NT2/D1 (cell line): ENCODE measurements around the gene NARF.
"Not testable (repeated sequence)": the region's sequence is repeated elsewhere in the genome, so short reads cannot be mapped to it uniquely, and the experiment has no call there.

ENCODE experiments used
- DNase-seq: peaks from one replicate; pipeline ENCODE4 v3.0.0-alpha.2; 2011; ENCODE audit warnings: low read depth, low spot score
- H3K27me3 ChIP-seq: 2 replicates; pipeline ENCODE4 v1.6.0; 2011; ENCODE audit warnings: mild to moderate bottlenecking; ENCODE audit not compliant: insufficient read length, insufficient read depth
- H3K36me3 ChIP-seq: 2 replicates; pipeline ENCODE4 v1.6.1; 2011; ENCODE audit warnings: mild to moderate bottlenecking, low read length, mixed read lengths; ENCODE audit not compliant: insufficient read depth, insufficient read length
- H3K4me1 ChIP-seq: 2 replicates; pipeline ENCODE4 v1.5.1; 2011; ENCODE audit not compliant: insufficient read depth, insufficient read length
- H3K4me3 ChIP-seq: 2 replicates; pipeline ENCODE4 v1.5.1; 2011; ENCODE audit warnings: low read depth; ENCODE audit not compliant: insufficient read length
- H3K9ac ChIP-seq: 2 replicates; pipeline ENCODE4 v1.6.0; 2011; ENCODE audit warnings: low read depth; ENCODE audit not compliant: insufficient read length
- H3K9me3 ChIP-seq: 2 replicates; pipeline ENCODE4 v1.5.1; 2011; ENCODE audit warnings: mild to moderate bottlenecking, low read length; ENCODE audit not compliant: insufficient read depth
- SUZ12 ChIP-seq: IDR thresholded peaks from 2 replicates; pipeline ENCODE4 v1.6.1; 2011; ENCODE audit not compliant: insufficient read length, insufficient read depth; ENCODE audit errors: extremely low read depth
- YY1 ChIP-seq: IDR thresholded peaks from 2 replicates; pipeline ENCODE4 v1.6.1; 2011; ENCODE audit not compliant: insufficient read length, insufficient read depth
- ZNF274 ChIP-seq: IDR thresholded peaks from 2 replicates; pipeline ENCODE4 v1.6.1; 2011; ENCODE audit warnings: mild to moderate bottlenecking, low read depth, low read length

NARF gene

DNA sequence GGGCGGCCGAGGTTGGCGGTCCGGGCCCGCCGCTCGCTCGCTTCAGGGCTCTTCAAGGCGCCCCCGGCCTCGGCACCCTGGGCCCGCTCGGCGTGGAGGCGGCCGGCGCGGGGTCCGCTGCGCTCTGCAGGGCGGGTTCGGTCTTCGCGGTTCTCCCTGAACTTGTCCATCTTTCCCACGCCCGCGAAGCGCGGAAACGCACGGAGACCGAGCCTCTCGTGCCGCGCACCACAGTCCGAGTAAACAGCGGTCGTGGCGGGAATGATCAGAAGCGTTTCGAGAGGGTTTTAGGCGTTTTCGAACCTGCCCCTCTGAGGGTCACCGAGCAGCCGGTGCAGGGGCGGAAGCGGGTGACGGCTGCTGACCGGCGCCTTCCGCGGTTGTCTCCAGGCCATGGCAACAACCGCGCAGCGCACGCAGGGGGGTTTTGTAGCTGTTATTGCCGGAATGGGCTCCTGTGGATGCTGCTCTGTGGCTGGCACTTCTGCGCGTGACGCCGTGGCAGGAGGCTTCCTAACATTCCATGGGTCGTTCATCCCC, 414 bp downstream of the NARF start:
- TF ChIP-seq YY1, result no peak
- no peak for TF ChIP-seq SUZ12
- no peak for TF ChIP-seq ZNF274

DNA sequence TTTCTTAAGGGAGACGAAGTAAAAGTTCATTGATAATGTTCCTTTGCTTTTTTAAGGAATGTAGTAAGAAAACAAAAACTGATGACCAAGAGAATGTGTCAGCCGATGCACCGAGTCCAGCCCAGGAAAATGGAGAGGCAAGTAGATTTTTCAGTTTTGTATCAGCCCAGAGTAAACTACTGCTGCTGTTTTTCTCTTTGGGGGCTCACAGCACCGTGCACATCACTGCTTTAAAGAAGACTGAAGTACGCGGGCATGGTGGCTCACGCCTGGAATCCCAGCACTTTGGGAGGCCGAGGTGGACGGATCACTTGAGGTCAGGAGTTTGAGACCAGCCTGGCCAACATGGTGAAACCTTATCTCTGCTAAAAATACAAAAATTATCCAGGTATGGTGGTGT, 1.4 kb downstream of the NARF start:
- H3K4me1 ChIP-seq, H3K4me3 ChIP-seq, H3K9ac ChIP-seq, H3K27me3 ChIP-seq, DNase-seq, H3K9me3 ChIP-seq: not testable (repeated sequence)
- H3K36me3 ChIP-seq, result peaks cover 49% of the 10 kb centered on the region

More for the DNA sequence above, 414 bp downstream of the NARF start:
- Histone ChIP-seq H3K9me3 (peaks cover 13% of the 10 kb centered on the region; the same call in 1 of the 2 replicates), H3K27me3 (no peaks in the 10 kb centered on the region), H3K36me3 (peaks cover 40% of the 10 kb centered on the region), H3K4me1 (no peaks in the 10 kb centered on the region), H3K4me3 (peak overlapping the region; percentile 94), H3K9ac (peak overlapping the region; percentile 89)
- DNase-seq, result no peak

DNA sequence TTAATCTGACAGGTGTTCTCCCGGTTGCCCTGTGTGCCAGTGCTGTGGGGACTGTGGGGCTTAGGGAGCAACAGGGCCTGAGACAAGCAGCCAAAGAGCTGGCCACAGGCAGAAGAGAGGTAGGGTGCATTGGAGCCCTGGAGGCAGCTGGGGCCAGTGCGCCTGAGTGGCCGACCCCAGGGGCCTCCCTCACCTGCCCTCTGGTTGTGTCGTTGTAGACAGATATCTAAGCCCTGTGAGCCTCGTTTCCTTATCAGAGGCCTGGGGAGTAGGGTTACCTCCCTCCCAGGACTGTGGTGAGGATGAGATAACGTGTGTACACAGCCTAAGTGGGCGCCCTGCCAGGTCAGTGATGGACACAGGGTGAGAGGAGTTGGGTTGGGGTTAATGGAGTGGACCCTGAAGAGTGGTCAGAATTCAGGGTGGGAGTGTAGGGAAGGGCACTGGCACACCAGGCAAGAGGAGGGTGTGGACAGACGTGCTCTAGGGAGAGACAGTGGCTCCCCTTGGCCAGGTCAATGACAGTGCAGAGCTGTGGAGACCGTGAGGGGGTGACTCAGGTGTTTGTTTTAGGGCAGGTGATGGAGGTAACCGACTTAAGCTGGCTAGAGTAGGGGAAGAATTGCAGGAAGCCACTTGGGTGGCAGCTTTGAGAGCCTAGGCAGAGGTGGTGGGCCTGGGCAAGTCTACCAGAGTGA, 3.4 kb downstream of the NARF start:
- TF ChIP-seq YY1, result no peak
- no peak for TF ChIP-seq SUZ12
- TF ChIP-seq ZNF274, result no peak
- H3K9ac ChIP-seq, result no peak overlapping the region
- H3K4me1 ChIP-seq, result no peaks in the 10 kb centered on the region
- H3K4me3 ChIP-seq, result no peak overlapping the region
- no peaks in the 10 kb centered on the region; the same call in 1 of the 2 replicates for H3K9me3 ChIP-seq
- H3K36me3 ChIP-seq, result peaks cover 67% of the 10 kb centered on the region
- DNase-seq, result no peak
- no peaks in the 10 kb centered on the region for H3K27me3 ChIP-seq

DNA sequence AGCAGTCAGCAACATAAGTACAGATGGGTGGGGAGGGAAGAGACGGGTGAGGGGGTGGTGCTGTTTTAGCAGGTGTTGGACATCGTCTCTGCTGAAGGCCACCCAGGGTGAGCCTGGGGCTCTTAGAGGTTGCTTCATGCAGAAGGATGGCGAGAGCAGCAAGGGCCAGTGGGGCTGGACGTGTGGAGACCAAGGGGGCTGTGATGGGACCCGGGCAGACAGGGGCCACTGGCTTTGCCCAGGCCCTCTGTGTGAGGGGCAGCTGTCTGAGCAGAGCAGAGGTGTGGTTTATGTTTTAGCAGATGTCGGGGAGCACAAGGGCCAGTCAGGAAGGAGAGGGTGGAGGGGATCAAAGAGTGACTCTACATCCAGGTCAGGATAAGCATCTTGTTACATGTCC, 4.8 kb downstream of the NARF start:
- no peak for DNase-seq
- H3K4me3 ChIP-seq, result no peak overlapping the region
- H3K4me1 ChIP-seq, result no peaks in the 10 kb centered on the region
- H3K9me3 ChIP-seq, result no peaks in the 10 kb centered on the region
- H3K36me3 ChIP-seq, result peaks cover 76% of the 10 kb centered on the region
- no peak for TF ChIP-seq ZNF274
- TF ChIP-seq YY1, result no peak
- TF ChIP-seq SUZ12, result no peak
- H3K27me3 ChIP-seq, result no peaks in the 10 kb centered on the region
- no peak overlapping the region for H3K9ac ChIP-seq

DNA sequence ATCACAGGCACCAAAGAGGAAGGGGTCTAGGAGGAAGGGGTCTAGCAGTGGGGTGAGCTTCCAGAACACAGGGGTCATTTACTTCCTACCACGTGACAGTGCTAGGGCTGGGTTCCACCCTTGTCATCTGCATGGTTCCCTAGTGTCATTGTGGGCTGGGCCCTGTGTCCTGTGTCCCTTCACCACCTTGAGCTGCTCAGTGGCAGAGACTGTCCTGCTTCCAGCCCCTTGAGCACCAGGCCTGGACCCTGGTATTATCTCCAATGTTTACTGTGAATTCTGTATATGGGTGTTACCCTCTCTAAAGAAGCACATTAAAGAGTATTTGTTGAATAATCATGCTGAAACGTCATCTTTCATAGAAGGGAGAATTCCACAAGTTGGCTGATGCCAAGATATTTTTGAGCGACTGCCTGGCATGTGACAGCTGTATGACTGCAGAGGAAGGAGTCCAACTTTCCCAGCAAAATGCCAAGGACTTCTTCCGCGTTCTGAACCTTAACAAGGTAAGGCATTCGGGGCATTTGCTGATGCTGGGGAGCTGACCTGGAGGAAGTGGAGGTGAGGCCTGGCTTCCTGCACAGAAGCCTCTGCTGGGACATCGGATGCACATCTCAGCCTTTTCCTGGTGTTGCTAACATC, 5.5 kb downstream of the NARF start:
- Histone ChIP-seq H3K36me3 (peaks cover 82% of the 10 kb centered on the region), H3K4me3 (no peak overlapping the region), H3K27me3 (no peaks in the 10 kb centered on the region), H3K9me3 (no peaks in the 10 kb centered on the region), H3K4me1 (no peaks in the 10 kb centered on the region), H3K9ac (no peak overlapping the region)
- TF ChIP-seq SUZ12, result no peak
- no peak for TF ChIP-seq YY1
- no peak for DNase-seq

DNA sequence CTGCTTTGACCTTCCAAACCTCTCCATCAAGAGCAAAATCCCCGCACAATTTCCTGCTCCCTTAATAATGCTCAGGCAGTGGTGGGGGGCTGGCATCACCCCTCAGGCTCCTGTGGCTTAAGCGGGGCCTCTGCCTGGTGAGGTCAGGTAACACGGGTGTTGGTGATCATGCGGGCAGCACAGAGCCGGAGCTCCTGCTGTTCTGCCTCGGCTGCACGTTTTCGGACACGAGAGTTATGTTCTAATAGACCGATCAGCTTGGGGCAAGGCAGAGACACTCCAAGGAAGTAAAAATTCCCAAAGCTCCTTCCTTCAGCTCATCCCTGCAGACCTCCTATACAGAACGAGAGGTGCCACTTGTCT, 6.0 kb downstream of the NARF start:
- DNase-seq, result no peak
- no peak for TF ChIP-seq SUZ12
- TF ChIP-seq YY1, result no peak
- TF ChIP-seq ZNF274, result no peak
- peaks cover 87% of the 10 kb centered on the region for H3K36me3 ChIP-seq

DNA sequence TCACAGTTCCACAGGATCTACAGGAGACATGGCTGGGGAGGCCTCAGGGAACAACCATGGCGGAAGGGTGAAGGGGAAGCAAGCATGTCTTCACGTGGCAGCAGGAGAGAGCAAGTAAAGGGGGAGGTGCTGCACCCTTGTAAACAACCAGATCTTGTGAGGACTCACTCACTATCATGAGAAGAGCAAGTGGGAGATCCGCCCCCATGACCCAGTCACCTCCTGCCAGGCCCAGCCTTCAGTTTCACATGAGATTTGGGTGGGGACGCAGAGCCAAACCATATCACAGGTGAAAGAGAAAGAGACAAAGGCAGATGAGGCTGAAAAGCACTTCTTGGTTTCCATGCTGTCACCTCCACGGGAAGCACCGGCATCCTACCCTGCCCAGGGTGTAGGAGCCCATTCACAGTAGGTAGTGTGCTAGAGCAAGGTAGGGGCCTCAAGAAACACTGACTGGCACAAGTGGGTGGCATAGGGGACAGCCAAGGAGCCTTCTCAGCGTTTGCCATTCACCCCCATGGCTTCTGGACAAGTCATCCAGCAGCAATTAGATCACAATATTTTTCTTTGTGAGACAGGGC, 6.6 kb downstream of the NARF start:
- no peaks in the 10 kb centered on the region for H3K9me3 ChIP-seq
- DNase-seq, result no peak
- H3K4me1 ChIP-seq, result no peaks in the 10 kb centered on the region
- H3K36me3 ChIP-seq, result peaks cover 87% of the 10 kb centered on the region
- H3K9ac ChIP-seq, result no peak overlapping the region
- no peaks in the 10 kb centered on the region for H3K27me3 ChIP-seq
- TF ChIP-seq ZNF274, result no peak
- no peak for TF ChIP-seq SUZ12
- TF ChIP-seq YY1, result no peak
- H3K4me3 ChIP-seq, result no peak overlapping the region

More for the DNA sequence above, 6.0 kb downstream of the NARF start:
- Histone ChIP-seq H3K4me1 (no peaks in the 10 kb centered on the region), H3K27me3 (no peaks in the 10 kb centered on the region), H3K4me3 (no peak overlapping the region), H3K9me3 (no peaks in the 10 kb centered on the region), H3K9ac (no peak overlapping the region)
